KMS-11 (cell line): ENCODE results near the gene CACNB4.

ENCODE experiments used
- H2AFZ ChIP-seq: fragments of 200-600 bp; sonication (generic); 2 replicates; pipeline ENCODE4 v1.6.1; 2016; ENCODE audit warnings: antibody characterized with exemption, mixed run types, low read depth
- H3K27ac ChIP-seq: fragments of 200-600 bp; sonication (generic); 2 replicates; pipeline ENCODE4 v1.6.1; 2016; ENCODE audit warnings: mild to moderate bottlenecking, mixed run types
- H3K27me3 ChIP-seq: fragments of 200-600 bp; sonication (generic); 2 replicates; pipeline ENCODE4 v1.6.1; 2017; ENCODE audit warnings: mild to moderate bottlenecking, low read depth, mixed run types, moderate library complexity; ENCODE audit not compliant: insufficient read depth
- H3K36me3 ChIP-seq: fragments of 200-600 bp; sonication (generic); 2 replicates; pipeline ENCODE4 v1.6.1; 2017; ENCODE audit warnings: mild to moderate bottlenecking, mixed run types; ENCODE audit not compliant: insufficient read depth
- H3K4me1 ChIP-seq: fragments of 200-600 bp; sonication (generic); 2 replicates; pipeline ENCODE4 v1.6.1; 2016; ENCODE audit warnings: mild to moderate bottlenecking, low read depth, mixed run types; ENCODE audit not compliant: poor library complexity, severe bottlenecking
- H3K4me2 ChIP-seq: fragments of 200-600 bp; sonication (generic); 2 replicates; pipeline ENCODE4 v1.7.0; 2016; ENCODE audit warnings: mild to moderate bottlenecking, mixed run types
- H3K4me3 ChIP-seq: fragments of 200-600 bp; sonication (generic); IDR thresholded peaks from 2 replicates; pipeline ENCODE4 v1.6.1; 2017; ENCODE audit warnings: low read depth, low read length, mixed read lengths; ENCODE audit not compliant: insufficient read depth
- H3K79me2 ChIP-seq: fragments of 200-600 bp; sonication (generic); 2 replicates; pipeline ENCODE4 v1.6.1; 2016; ENCODE audit warnings: low read depth, mixed run types; ENCODE audit not compliant: insufficient read depth
- H3K9ac ChIP-seq: fragments of 200-600 bp; sonication (generic); 2 replicates; pipeline ENCODE4 v1.6.1; 2016; ENCODE audit warnings: mild to moderate bottlenecking, mixed run types
- H4K20me1 ChIP-seq: fragments of 200-600 bp; sonication (generic); 2 replicates; pipeline ENCODE4 v1.6.1; 2016; ENCODE audit warnings: mild to moderate bottlenecking, mixed run types; ENCODE audit not compliant: insufficient read depth
- CTCF ChIP-seq: fragments of 200-600 bp; sonication (generic); conservative IDR thresholded peaks from 2 replicates; pipeline ENCODE4 v1.6.1; 2017; ENCODE audit warnings: low read depth, mild to moderate bottlenecking, antibody characterized with exemption, low read length, moderate library complexity, mixed read lengths

Gene CACNB4

GRCh38 chr2:152058655-152059054 is 40.2 kb downstream of the CACNB4 start:
- no peak overlapping the region for H3K4me3 ChIP-seq
- H3K4me2 ChIP-seq, result no peak overlapping the region
- no peaks in the 10 kb centered on the region for H3K36me3 ChIP-seq

GRCh38 chr2:152056418-152056817 is 42.4 kb downstream of the CACNB4 start:
- Histone ChIP-seq H3K4me3 (no peak overlapping the region), H3K79me2 (no peaks in the 10 kb centered on the region), H2AFZ (no peak overlapping the region), H3K36me3 (no peaks in the 10 kb centered on the region), H3K9ac (no peak overlapping the region), H3K27me3 (no peaks in the 10 kb centered on the region), H3K4me2 (no peak overlapping the region), H4K20me1 (no peaks in the 10 kb centered on the region), H3K27ac (no peak overlapping the region), H3K4me1 (no peaks in the 10 kb centered on the region)
- no peak for TF ChIP-seq CTCF

More at GRCh38 chr2:152058655-152059054, 40.2 kb downstream of the CACNB4 start:
- Histone ChIP-seq H3K4me1 (no peaks in the 10 kb centered on the region), H3K27ac (no peak overlapping the region), H3K79me2 (no peaks in the 10 kb centered on the region), H2AFZ (no peak overlapping the region), H3K9ac (no peak overlapping the region), H3K27me3 (no peaks in the 10 kb centered on the region), H4K20me1 (no peaks in the 10 kb centered on the region)
- no peak for TF ChIP-seq CTCF

GRCh38 chr2:152055366-152056108 is 43.3 kb downstream of the CACNB4 start:
- no peak overlapping the region for H3K27ac ChIP-seq
- no peaks in the 10 kb centered on the region for H3K36me3 ChIP-seq
- H3K4me1 ChIP-seq, result peaks cover 7% of the 10 kb centered on the region
- H4K20me1 ChIP-seq, result no peaks in the 10 kb centered on the region
- H3K4me2 ChIP-seq, result no peak overlapping the region
- TF ChIP-seq CTCF, result no peak
- H3K4me3 ChIP-seq, result no peak overlapping the region
- no peak overlapping the region for H2AFZ ChIP-seq
- H3K27me3 ChIP-seq, result no peaks in the 10 kb centered on the region
- no peak overlapping the region for H3K9ac ChIP-seq
- no peaks in the 10 kb centered on the region for H3K79me2 ChIP-seq

- no peak for TF ChIP-seq CTCF
- peaks cover 7% of the 10 kb centered on the region for H3K4me1 ChIP-seq
- H4K20me1 ChIP-seq, result no peaks in the 10 kb centered on the region
- H3K9ac ChIP-seq, result no peak overlapping the region
- H2AFZ ChIP-seq, result no peak overlapping the region
- H3K79me2 ChIP-seq, result no peaks in the 10 kb centered on the region
- no peaks in the 10 kb centered on the region for H3K36me3 ChIP-seq
- H3K27me3 ChIP-seq, result no peaks in the 10 kb centered on the region
- H3K4me3 ChIP-seq, result no peak overlapping the region
- no peak overlapping the region for H3K27ac ChIP-seq
- H3K4me2 ChIP-seq, result no peak overlapping the region
These were observed 44.3 kb downstream of the CACNB4 start for GRCh38 chr2:152054593-152054992.
